Measurements from ENCODE around the gene ZYG11B. TPM values are rescaled to one million over a fixed set of nuclear protein-coding genes. Genes with fewer than 3 reads are reported as not detected.
"Not testable (repeated sequence)": the region's sequence is repeated elsewhere in the genome, so short reads cannot be mapped to it uniquely, and the experiment has no call there.

ZYG11B gene
- total RNA-seq, 3 donors from 2014 or later = 38.7 to 47.6 (median 47.4) TPM

DNA sequence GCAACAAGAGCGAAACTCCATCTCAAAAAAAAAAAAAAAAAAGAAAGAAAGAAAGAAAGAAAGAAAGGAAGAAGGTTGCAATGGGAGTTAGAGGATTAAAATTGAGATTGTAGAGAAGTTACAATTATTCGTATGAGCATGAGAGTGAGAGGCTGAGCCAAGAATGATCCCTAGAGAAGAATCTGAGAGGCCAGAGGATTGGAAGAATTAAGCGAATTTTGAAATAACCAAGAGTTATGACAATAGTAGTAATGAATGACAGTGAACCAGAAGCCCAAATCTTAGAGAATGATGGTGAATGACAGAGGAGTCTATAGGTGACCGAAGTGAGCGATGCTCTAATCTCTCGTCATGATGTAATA is 369 bp upstream of the ZYG11B start:
- H3K36me3 ChIP-seq = no peaks in the 10 kb centered on the region
- peak overlapping the region; percentile 76 to 90 (median 84) for H3K4me3 ChIP-seq
- TF ChIP-seq POLR2A (IDR thresholded peaks at IDR 0.05) = no peak
- TF ChIP-seq POLR2AphosphoS5 (IDR thresholded peaks at IDR 0.05) = no peak
- TF ChIP-seq, protein P1, sequence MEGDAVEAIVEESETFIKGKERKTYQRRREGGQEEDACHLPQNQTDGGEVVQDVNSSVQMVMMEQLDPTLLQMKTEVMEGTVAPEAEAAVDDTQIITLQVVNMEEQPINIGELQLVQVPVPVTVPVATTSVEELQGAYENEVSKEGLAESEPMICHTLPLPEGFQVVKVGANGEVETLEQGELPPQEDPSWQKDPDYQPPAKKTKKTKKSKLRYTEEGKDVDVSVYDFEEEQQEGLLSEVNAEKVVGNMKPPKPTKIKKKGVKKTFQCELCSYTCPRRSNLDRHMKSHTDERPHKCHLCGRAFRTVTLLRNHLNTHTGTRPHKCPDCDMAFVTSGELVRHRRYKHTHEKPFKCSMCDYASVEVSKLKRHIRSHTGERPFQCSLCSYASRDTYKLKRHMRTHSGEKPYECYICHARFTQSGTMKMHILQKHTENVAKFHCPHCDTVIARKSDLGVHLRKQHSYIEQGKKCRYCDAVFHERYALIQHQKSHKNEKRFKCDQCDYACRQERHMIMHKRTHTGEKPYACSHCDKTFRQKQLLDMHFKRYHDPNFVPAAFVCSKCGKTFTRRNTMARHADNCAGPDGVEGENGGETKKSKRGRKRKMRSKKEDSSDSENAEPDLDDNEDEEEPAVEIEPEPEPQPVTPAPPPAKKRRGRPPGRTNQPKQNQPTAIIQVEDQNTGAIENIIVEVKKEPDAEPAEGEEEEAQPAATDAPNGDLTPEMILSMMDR (IDR thresholded peaks at IDR 0.05) = no peak
- peaks cover 0 to 4% of the 10 kb centered on the region in 2 donors for H3K4me1 ChIP-seq
- intact Hi-C loops (cut with DNase I; ENCODE audit: low total_unique reads) = no loop called here
- peak overlapping the region; percentile 83 to 91 for H3K27ac ChIP-seq
- DNase-seq (ENCODE audit: low spot score in 2 of 2) = no peak
- no peaks in the 10 kb centered on the region for H3K27me3 ChIP-seq
- H3K9me3 ChIP-seq = no peaks in the 10 kb centered on the region

DNA sequence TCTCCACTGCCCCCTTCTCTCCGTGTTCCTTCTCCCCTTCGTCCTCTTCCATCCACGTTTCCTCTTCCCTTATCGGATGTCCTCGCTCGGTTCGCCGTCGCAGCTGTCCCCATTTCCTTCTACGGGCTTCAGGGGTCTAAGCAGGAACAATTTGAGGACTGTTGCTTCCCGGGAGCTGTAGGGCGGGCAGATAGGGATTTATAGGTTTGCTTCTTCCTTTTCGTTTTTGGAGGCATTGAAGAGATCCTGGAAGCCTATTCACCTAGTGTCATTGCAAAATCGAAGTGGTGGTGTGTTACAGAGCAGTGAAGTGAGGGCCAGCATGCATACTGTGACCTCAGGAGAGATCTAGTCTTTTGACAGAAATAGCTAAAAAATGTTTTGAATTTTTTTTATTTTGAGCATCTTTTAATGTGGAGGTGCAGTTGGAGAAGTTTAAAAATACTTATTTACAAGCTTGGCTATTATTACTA is 897 bp downstream of the ZYG11B start:
- DNase-seq (ENCODE audit: low spot score in 2 of 2) = no peak
- no peaks in the 10 kb centered on the region for H3K27me3 ChIP-seq
- peak overlapping the region; percentile 76 to 90 (median 84) for H3K4me3 ChIP-seq
- no peak for TF ChIP-seq POLR2AphosphoS5 (IDR thresholded peaks at IDR 0.05)
- TF ChIP-seq POLR2A (IDR thresholded peaks at IDR 0.05) = no peak
- TF ChIP-seq, protein P1 (IDR thresholded peaks at IDR 0.05) = no peak
- H3K36me3 ChIP-seq = no peaks in the 10 kb centered on the region
- no peaks in the 10 kb centered on the region for H3K9me3 ChIP-seq
- H3K27ac ChIP-seq = peak overlapping the region in 1 of 2 donors; percentile 83
- H3K4me1 ChIP-seq = peaks cover 0 to 4% of the 10 kb centered on the region in 2 donors
- intact Hi-C loops (cut with DNase I; ENCODE audit: low total_unique reads) = no loop called here

- H3K27me3 ChIP-seq = no peaks in the 10 kb centered on the region
- intact Hi-C loops (cut with DNase I; ENCODE audit: low total_unique reads) = no loop called here
- no peaks in the 10 kb centered on the region for H3K36me3 ChIP-seq
- no peak overlapping the region for H3K4me3 ChIP-seq
- DNase-seq (ENCODE audit: low spot score in 2 of 2) = no peak
- peaks cover 0 to 4% of the 10 kb centered on the region in 2 donors for H3K4me1 ChIP-seq
- H3K27ac ChIP-seq = no peak overlapping the region
- TF ChIP-seq POLR2A (IDR thresholded peaks at IDR 0.05) = no peak
- H3K9me3 ChIP-seq = no peaks in the 10 kb centered on the region
Measured at GRCh38 chr1:52727956-52728656, 1.9 kb downstream of the ZYG11B start.

GRCh38 chr1:52733368-52733767 is 7.1 kb downstream of the ZYG11B start:
- Histone ChIP-seq H3K9me3 (no peaks in the 10 kb centered on the region), H3K36me3 (no peaks in the 10 kb centered on the region), H3K4me3 (no peak overlapping the region), H3K27me3 (no peaks in the 10 kb centered on the region), H3K4me1 (no peaks in the 10 kb centered on the region), H3K27ac (no peak overlapping the region)
- intact Hi-C loops (cut with DNase I; ENCODE audit: low total_unique reads) = no loop called here
- no peak for TF ChIP-seq POLR2AphosphoS5 (IDR thresholded peaks at IDR 0.05)
- TF ChIP-seq, protein P1 (IDR thresholded peaks at IDR 0.05) = no peak
- TF ChIP-seq POLR2A (IDR thresholded peaks at IDR 0.05) = no peak
- no peak for DNase-seq (ENCODE audit: low spot score in 2 of 2)

- DNase-seq (ENCODE audit: low spot score in 2 of 2); H3K9me3 ChIP-seq; intact Hi-C loops (cut with DNase I; ENCODE audit: low total_unique reads); H3K27me3 ChIP-seq; H3K4me1 ChIP-seq; H3K4me3 ChIP-seq; H3K27ac ChIP-seq; H3K36me3 ChIP-seq: not testable (repeated sequence)
Measured at GRCh38 chr1:52735371-52735770, 9.1 kb downstream of the ZYG11B start.

GRCh38 chr1:52738148-52738547 is 11.9 kb downstream of the ZYG11B start:
- H3K4me3 ChIP-seq = no peak overlapping the region
- intact Hi-C loops (cut with DNase I; ENCODE audit: low total_unique reads) = no loop called here
- H3K4me1 ChIP-seq = no peaks in the 10 kb centered on the region
- no peaks in the 10 kb centered on the region for H3K9me3 ChIP-seq
- TF ChIP-seq, protein P1 (IDR thresholded peaks at IDR 0.05) = no peak
- TF ChIP-seq POLR2A (IDR thresholded peaks at IDR 0.05) (no peak), POLR2AphosphoS5 (IDR thresholded peaks at IDR 0.05) (no peak)
- H3K27ac ChIP-seq = no peak overlapping the region
- H3K27me3 ChIP-seq = no peaks in the 10 kb centered on the region
- no peaks in the 10 kb centered on the region for H3K36me3 ChIP-seq
- DNase-seq (ENCODE audit: low spot score in 2 of 2) = no peak

Measured in breast epithelium (tissue), 4 donors.